Vagina (tissue), 2 donors: ENCODE results near the gene CLPTM1L. TPM values are rescaled to one million over a fixed set of nuclear protein-coding genes. Genes with fewer than 3 reads are reported as not detected.

Experiments
- DNase-seq, 2 donors: peaks; one replicate each; pipeline ENCODE4 v3.0.0-alpha.2; 2017; ENCODE audit errors: extremely low spot score in 2 of 2
- H3K27ac ChIP-seq: fragments of 200-600 bp; sonication (generic); one replicate; pipeline ENCODE4 v1.5.1; 2019
- H3K27me3 ChIP-seq: fragments of 200-600 bp; sonication (generic); one replicate; pipeline ENCODE4 v1.5.1; 2019
- H3K36me3 ChIP-seq, 2 donors: fragments of 200-600 bp; sonication (generic); one replicate each; pipeline ENCODE4 v1.5.1; 2017 to 2019
- H3K4me1 ChIP-seq: fragments of 200-600 bp; sonication (generic); one replicate; pipeline ENCODE4 v1.5.1; 2019
- H3K4me3 ChIP-seq, 2 donors: fragments of 200-600 bp; sonication (generic); 1 replicate in 1 of 2; 2 replicates in 1 of 2; pipeline ENCODE4 v1.5.1; 2016 to 2019
- H3K9me3 ChIP-seq: fragments of 200-600 bp; sonication (generic); one replicate; pipeline ENCODE4 v1.5.1; 2019
- POLR2A ChIP-seq, 2 donors: fragments of 450-650 bp; IDR thresholded peaks; one replicate each; pipeline ENCODE4 v1.6.1; 2017; ENCODE audit warnings: antibody characterized with exemption in 2 of 2, mild to moderate bottlenecking in 2 of 2, moderate library complexity in 2 of 2
- POLR2AphosphoS5 ChIP-seq, 2 donors: sonication (generic); formaldehyde crosslinking; IDR thresholded peaks; one replicate each; pipeline ENCODE4 v1.9.0; 2017; ENCODE audit warnings: antibody characterized with exemption in 2 of 2, mild to moderate bottlenecking in 2 of 2, low read depth in 1 of 2; ENCODE audit not compliant: insufficient read depth in 1 of 2
- intact Hi-C: fragments of 100-400 bp; cut with DNase I; formaldehyde crosslinking; loops from one replicate; pipeline ENCODE4 v1.15.1; 2023
- total RNA-seq: library from RNA; depleted of rRNA; stranded (reverse); fragments of >200 nt; gene quantifications from one replicate; pipeline ENCODE4 v1.2.3, GENCODE V29; 2016
- TF ChIP-seq, protein P1 (sequence below), 3 experiments: fragments of 450-650 bp in 2 of 3; fragments of 200-600 bp in 1 of 3; sonication (generic) in 1 of 3; IDR thresholded peaks; one replicate each; pipeline ENCODE4 v1.5.1; 2017 to 2019; ENCODE audit warnings: antibody characterized with exemption in 3 of 3, mild to moderate bottlenecking in 2 of 3, moderate library complexity in 2 of 3

CLPTM1L gene
- total RNA-seq, 1 donor from 2014 or later, result 40.0 TPM

DNA sequence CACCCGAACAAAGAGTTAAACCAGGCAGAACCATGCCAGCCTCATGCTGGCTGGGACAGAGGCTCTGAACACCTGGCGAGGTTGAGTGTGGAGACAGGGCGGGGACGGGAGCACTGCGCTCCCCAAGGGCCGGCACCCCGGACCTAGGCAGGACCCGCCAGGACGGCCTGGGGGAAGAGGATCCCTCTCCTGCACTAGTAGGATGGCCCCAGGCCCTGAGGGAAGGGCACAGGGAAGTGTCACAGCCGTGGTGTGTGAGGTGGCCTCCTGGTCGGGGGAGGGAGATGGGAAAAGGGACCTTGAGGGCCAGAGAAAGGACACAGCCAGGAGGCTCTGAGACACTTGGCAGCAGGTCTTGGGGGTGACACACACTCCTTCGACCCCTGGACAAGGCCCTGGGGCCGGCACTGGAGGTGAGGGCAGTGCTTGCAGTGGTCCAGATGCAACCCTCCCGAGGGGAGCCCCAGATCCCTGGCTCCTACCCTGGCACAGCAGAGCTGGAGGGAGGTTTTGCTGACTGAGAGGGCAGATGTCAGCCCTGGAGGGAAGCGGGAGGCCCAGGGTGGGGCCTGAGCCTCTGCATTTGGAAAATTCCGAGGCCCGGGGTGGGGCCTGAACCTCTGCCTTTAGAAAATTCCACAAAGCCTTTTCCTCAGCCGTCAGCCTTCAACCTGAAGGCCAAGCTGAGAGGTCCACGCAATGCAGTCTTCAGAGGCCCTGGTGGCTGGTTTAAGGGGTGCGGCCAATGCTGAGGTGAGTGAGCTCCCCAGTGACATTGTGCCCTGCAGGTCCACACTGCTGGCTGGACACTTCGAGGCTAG is 25.3 kb downstream of the CLPTM1L start:
- Histone ChIP-seq H3K4me1 (peaks cover 17% of the 10 kb centered on the region), H3K4me3 (no peak overlapping the region), H3K27me3 (no peaks in the 10 kb centered on the region), H3K9me3 (no peaks in the 10 kb centered on the region), H3K36me3 (peaks cover 0 to 70% of the 10 kb centered on the region in 2 donors), H3K27ac (no peak overlapping the region)
- intact Hi-C loops, result no loop called here
- DNase-seq, result no peak
- TF ChIP-seq, protein P1, sequence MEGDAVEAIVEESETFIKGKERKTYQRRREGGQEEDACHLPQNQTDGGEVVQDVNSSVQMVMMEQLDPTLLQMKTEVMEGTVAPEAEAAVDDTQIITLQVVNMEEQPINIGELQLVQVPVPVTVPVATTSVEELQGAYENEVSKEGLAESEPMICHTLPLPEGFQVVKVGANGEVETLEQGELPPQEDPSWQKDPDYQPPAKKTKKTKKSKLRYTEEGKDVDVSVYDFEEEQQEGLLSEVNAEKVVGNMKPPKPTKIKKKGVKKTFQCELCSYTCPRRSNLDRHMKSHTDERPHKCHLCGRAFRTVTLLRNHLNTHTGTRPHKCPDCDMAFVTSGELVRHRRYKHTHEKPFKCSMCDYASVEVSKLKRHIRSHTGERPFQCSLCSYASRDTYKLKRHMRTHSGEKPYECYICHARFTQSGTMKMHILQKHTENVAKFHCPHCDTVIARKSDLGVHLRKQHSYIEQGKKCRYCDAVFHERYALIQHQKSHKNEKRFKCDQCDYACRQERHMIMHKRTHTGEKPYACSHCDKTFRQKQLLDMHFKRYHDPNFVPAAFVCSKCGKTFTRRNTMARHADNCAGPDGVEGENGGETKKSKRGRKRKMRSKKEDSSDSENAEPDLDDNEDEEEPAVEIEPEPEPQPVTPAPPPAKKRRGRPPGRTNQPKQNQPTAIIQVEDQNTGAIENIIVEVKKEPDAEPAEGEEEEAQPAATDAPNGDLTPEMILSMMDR (IDR thresholded peaks at IDR 0.05), result no peak
- TF ChIP-seq POLR2AphosphoS5 (IDR thresholded peaks at IDR 0.05; ENCODE audit: insufficient read depth in 1 of 2, low read depth in 1 of 2), result no peak
- TF ChIP-seq POLR2A (IDR thresholded peaks at IDR 0.05), result no peak

DNA sequence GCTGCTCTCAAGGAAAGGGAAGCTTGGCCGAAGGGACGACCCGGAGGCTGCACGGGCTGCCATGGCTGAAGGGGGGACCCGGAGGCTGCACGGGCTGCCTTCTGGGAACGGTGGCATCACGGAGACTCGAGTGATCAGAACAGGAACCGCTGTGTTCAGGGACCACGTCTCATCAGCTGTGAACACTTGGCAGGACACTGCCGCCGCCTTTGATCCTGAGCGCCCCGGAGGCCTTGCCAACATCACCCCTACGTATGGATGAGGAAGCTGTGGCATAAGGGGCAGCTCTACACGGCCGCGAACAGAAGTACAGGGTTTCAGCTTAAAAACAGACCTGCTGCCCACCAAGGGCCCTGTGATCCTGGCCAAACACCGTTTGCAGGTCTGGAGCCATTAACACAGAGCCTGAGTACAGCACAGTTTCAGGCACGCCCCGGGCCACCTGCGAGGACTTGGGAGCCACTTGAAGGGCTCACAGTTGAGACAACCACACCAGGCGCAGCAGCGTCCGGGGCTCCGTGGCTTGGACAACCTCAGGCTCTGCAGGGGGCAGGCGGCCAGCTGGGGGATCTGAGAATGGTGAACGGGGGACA is 26.1 kb downstream of the CLPTM1L start:
- intact Hi-C loops, result no loop called here
- H3K27ac ChIP-seq, result no peak overlapping the region
- no peak overlapping the region for H3K4me3 ChIP-seq
- no peak for DNase-seq
- peaks cover 0 to 61% of the 10 kb centered on the region in 2 donors for H3K36me3 ChIP-seq
- H3K9me3 ChIP-seq, result no peaks in the 10 kb centered on the region
- H3K4me1 ChIP-seq, result peaks cover 17% of the 10 kb centered on the region
- TF ChIP-seq, protein P1 (IDR thresholded peaks at IDR 0.05), result no peak
- TF ChIP-seq POLR2AphosphoS5 (IDR thresholded peaks at IDR 0.05; ENCODE audit: insufficient read depth in 1 of 2, low read depth in 1 of 2), result no peak
- no peak for TF ChIP-seq POLR2A (IDR thresholded peaks at IDR 0.05)
- no peaks in the 10 kb centered on the region for H3K27me3 ChIP-seq

DNA sequence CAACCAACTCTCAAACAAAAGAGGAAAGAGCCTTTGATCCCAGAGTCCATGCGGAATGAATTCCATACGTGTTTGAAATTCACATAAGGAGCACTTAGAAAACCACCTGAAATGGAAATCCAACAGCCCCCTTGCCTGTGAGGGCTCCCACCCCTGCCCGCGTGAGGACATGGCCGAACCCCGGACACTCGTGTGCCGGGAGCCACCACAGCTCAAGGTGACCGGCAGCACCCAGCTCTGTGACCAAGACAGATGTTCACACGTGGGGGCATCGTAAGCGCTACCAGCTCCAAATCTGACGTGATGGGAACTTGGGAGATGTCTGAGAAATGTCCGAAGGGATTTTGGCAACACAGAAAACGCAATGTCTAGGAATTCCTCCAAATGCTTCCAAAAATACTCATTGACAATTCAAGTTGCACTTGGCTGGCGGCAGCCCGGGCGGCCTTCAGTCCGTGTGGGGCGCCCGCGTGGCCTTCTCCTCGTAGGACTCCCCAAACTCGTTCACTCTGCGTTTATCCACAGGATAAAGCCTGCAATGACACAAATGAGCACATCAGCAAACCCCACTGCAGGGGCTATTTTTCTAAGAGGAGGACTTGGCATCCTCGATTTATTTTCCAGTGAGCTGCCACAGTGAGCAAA is 26.9 kb downstream of the CLPTM1L start:
- TF ChIP-seq, protein P1 (IDR thresholded peaks at IDR 0.05), result no peak
- TF ChIP-seq POLR2A (IDR thresholded peaks at IDR 0.05) (no peak), POLR2AphosphoS5 (IDR thresholded peaks at IDR 0.05; ENCODE audit: insufficient read depth in 1 of 2, low read depth in 1 of 2) (no peak)
- Histone ChIP-seq H3K4me3 (no peak overlapping the region), H3K36me3 (peaks cover 0 to 54% of the 10 kb centered on the region in 2 donors), H3K27ac (no peak overlapping the region), H3K4me1 (peaks cover 17% of the 10 kb centered on the region), H3K27me3 (no peaks in the 10 kb centered on the region), H3K9me3 (no peaks in the 10 kb centered on the region)
- intact Hi-C loops, result no loop called here
- DNase-seq, result no peak

DNA sequence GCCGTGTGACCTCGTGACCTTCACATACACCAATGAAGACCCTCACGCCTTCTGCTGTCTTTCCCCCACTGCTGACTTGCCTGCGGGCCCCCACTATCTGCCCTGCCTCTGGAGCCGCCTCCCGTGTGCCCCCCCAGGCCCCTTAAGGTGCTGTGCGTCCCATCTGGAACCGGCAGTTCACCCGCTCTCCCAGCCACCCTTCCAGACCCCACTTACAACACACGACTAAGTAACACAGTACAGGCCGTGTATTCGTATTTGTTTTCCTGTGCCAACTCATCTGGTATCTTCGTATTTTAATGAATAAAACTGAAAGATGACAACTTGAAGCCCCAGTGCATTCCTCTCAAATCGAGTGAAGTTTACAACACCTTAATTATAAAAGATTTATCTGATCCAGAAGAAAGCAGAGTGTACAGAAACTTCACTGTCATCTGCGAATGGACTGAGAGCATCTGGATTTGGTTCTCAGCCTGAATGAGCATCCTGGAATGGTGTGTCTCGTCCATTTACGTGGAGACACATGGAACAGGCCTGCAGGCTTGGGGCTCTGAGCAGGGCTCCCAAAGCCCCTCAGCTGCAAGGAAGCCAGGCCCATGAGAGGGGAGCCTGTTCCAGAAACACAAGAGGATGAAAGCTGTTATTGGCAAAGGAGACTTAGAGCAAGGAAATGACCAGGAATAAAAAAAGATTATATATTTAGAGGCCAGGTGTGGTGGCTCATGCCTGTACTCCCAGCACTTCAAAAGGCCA is 28.1 kb downstream of the CLPTM1L start:
- H3K27ac ChIP-seq, result no peak overlapping the region
- no peaks in the 10 kb centered on the region for H3K27me3 ChIP-seq
- no peaks in the 10 kb centered on the region for H3K9me3 ChIP-seq
- no peak for DNase-seq
- peaks cover 17% of the 10 kb centered on the region for H3K4me1 ChIP-seq
- H3K4me3 ChIP-seq, result no peak overlapping the region
- H3K36me3 ChIP-seq, result peaks cover 0 to 41% of the 10 kb centered on the region in 2 donors
- intact Hi-C loops, result no loop called here
- TF ChIP-seq POLR2A (IDR thresholded peaks at IDR 0.05) (no peak), POLR2AphosphoS5 (IDR thresholded peaks at IDR 0.05; ENCODE audit: insufficient read depth in 1 of 2, low read depth in 1 of 2) (no peak)
- TF ChIP-seq, protein P1 (IDR thresholded peaks at IDR 0.05), result no peak
